GM10266 (cell line): Measurements from ENCODE around the gene GUCY1A2.

Source experiments
- DNase-seq: peaks from one replicate; pipeline ENCODE4 v3.0.0; 2012; ENCODE audit errors: extremely low spot score
- TF ChIP-seq, protein P1 (sequence below): IDR thresholded peaks from 2 replicates; pipeline ENCODE4 v1.5.1; 2012; ENCODE audit warnings: mild to moderate bottlenecking, low read depth; ENCODE audit not compliant: control insufficient read depth, insufficient read depth; ENCODE audit errors: missing control alignments

The GUCY1A2 gene

DNA sequence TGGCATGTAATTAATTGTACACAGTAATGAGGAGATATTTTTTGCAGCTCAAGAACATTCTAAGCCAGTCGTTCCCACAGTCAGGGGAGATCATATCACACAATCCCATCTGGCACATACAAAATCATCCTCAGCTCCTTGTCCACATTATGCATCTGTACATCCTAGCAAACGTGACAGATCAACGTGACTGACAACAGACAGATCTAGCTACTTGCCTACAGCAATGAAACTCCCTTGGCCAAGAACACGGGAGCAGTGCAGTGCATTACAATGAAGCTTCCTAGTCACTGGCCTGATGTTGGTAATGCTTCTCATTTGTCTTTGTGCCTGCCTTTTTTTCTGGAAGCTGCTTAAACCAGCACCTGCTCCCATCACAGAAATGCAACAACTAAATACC lies 24.5 kb upstream of the GUCY1A2 start:
- TF ChIP-seq, protein P1, sequence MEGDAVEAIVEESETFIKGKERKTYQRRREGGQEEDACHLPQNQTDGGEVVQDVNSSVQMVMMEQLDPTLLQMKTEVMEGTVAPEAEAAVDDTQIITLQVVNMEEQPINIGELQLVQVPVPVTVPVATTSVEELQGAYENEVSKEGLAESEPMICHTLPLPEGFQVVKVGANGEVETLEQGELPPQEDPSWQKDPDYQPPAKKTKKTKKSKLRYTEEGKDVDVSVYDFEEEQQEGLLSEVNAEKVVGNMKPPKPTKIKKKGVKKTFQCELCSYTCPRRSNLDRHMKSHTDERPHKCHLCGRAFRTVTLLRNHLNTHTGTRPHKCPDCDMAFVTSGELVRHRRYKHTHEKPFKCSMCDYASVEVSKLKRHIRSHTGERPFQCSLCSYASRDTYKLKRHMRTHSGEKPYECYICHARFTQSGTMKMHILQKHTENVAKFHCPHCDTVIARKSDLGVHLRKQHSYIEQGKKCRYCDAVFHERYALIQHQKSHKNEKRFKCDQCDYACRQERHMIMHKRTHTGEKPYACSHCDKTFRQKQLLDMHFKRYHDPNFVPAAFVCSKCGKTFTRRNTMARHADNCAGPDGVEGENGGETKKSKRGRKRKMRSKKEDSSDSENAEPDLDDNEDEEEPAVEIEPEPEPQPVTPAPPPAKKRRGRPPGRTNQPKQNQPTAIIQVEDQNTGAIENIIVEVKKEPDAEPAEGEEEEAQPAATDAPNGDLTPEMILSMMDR, result no peak
- DNase-seq, result no peak

DNA sequence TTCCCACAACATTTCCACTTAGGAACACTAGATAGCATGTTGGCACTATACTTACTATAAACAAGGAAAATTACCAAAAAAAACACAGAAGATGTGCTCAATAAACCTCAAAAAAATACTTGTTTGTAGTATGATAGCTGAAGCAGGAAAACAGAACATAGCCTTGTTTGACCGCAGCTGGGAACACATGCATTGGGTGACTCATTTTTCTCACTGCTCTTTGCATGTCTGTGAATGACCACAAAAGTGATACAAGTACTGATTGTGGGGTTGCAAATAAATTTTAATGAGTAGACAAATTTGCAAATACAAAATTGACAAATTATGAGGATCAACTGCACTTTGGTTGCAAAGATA lies 22.8 kb upstream of the GUCY1A2 start:
- TF ChIP-seq, protein P1, result no peak
- DNase-seq, result no peak

DNA sequence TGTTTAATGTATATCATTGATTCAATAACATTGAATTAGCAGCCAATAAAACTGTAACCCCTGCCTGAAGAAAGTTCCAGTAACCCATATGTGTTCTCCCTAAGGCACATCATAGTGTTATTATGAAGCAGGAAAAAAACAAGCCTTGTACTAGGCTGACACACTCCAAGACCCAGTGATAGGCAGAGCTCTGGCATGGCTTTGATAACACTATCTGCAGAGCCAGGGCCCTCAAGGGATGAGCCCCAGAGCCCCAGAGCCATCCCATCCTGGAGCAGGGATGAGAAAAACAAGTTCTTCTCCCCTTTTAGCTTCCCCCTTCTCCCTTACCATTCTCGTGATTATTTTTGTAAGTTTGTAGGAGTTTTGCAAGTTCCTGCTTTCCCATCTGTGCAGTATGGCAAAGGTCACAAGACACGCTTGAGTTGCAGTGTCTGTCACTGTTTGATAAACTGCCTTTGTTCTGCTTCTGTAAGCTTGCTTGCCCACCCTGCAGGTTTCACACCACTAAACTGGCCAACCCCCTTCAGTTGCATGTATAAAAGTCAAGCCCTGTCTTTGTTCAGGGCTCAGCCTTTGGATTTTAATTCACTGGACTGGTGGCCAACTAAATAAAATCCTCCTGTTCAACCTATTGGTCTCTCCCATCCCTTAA lies 22.3 kb upstream of the GUCY1A2 start:
- no peak for DNase-seq
- TF ChIP-seq, protein P1, result no peak

DNA sequence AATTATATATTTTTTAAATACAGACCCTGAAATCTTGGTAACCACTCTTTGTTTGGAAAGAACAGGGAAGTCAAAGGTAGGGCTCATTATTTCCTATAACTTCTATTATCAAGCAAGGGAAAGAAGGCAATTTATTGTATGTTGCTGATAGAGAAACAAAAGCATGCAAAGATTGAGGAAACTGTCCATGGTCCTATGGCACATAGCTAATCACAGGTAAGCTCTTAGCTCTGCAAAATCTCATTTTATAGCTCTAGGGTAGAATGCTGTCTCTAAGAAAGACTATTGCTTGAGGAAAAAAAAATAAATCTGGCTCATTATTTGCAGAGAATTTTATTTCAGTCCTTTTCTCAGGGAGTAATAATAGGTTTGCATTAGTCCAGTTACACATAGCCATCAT lies 7.4 kb upstream of the GUCY1A2 start:
- DNase-seq, result no peak
- TF ChIP-seq, protein P1, result no peak

DNA sequence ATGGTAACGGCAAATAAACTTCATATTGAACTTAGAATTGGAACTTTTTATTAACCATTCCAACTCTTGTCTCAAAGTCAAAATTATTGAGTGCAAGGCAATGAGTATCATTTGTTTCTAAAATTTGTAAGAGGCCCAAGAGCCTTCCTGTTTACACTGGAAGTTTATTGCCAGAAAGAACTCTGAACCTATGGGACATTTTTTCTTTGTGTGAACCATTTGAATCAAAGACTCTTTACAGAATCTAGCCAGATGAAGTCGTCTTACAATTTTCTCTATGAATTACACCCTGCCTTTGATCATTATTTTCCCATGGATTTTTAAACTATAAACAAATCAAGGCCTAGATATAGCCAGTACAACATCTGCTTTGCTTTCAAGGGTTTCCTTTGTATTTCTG lies 2.3 kb upstream of the GUCY1A2 start:
- TF ChIP-seq, protein P1, result no peak
- no peak for DNase-seq

DNA sequence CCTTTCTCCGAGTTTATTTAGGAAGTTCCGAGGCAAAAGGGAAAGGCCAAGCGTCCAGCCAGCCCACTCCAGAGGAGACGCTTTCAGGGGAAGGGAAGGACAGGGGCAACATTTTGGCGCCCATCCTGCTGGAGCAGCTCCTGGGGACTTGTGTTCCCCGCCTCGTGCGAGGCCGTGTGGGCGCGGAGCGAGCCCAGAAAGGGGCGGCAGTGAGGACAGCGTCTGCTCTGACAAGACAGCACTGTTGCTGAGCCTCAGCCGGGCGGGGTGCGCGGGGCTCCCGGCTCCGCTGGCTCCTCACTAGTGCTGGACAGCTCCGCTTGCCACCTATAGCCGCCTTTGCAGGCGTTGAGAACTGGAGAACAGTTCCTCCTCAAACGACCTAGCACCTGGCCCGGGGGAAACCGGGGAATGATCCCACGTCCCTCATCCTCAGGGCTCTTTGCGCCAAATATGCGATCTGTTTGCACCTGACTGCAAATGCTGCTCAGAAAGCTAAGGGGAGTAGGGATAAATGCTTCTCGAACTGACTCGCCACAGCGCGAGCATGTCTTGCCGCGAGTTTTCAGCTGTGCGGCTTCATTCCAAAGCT lies 722 bp upstream of the GUCY1A2 start:
- peak; percentile 75 for DNase-seq

More for the DNA sequence above, 722 bp upstream of the GUCY1A2 start:
- TF ChIP-seq, protein P1, result no peak
